Measurements from ENCODE around the gene ZNF91.

Gene ZNF91

DNA sequence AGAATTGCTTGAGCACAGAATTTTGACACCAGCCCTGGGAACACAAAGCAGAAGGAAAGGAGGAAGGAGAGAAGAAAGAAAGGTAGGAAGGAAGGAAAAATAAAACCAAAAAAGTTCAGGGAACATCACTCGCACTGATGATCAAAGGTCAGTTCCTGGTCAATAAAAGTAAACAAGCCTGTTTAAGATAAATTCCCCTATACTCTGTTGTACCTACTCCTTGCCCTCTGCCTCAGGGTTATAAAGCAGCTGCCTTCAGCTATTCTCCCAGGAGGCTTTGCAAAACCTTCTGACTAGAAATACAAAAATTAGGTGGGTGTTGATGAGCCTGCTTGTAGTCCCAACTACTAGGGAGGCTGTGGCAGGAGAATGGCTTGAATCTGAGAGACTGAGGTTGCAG lies 14.9 kb upstream of the ZNF91 start:
- Histone ChIP-seq H3K27ac (ENCODE audit: low read depth, low read length) (no peak overlapping the region), H3K36me3 (ENCODE audit: control insufficient read depth, insufficient read depth, low read length) (peaks cover 25% of the 10 kb centered on the region), H3K9me3 (ENCODE audit: control insufficient read depth, insufficient read depth, low read depth, low read length) (no peaks in the 10 kb centered on the region), H3K27me3 (ENCODE audit: control insufficient read depth, insufficient read depth, low read length) (no peaks in the 10 kb centered on the region), H3K4me1 (ENCODE audit: control insufficient read depth, insufficient read depth, low read length) (0 out of 2 replicates have a peak, but pooled peaks cover 7% of the 10 kb centered on the region), H3K4me3 (ENCODE audit: low read depth, low read length) (no peak overlapping the region), H3K9ac (ENCODE audit: low read length) (no peak overlapping the region)

DNA sequence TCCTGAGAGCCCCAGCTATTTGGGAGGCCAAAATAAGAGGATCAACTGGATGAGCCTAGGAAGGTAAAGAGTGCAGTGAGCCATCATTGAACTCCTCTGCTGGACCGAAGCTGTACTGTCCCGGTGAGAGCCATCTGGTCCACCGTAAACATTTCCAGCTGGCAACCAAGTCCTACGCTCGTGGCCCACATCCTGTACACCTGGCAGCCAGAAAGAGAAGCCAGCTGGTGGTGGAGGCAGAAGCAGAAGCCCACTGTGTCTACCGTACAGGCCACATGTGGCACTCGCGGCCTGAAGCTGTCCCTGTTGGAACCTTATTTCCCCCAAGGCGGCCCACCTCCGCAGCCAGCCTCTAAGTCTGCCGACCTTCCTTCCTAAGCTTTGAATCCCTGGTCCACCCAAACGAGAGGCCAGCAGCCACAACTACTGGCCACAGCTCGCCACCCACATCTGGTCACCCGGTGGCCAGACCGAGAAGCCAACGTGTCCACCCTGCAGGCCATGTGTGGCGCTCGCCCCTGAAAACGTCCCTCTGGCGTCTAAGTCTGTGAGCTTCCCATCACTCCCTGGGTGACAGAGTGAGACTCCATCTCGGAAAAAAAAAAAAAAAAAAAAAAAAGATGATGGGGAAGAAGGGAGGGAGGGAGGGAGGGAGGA lies 14.2 kb upstream of the ZNF91 start:
- H3K4me3 ChIP-seq (ENCODE audit: low read depth, low read length): no peak overlapping the region
- H3K27me3 ChIP-seq (ENCODE audit: control insufficient read depth, insufficient read depth, low read length): no peaks in the 10 kb centered on the region
- no peak overlapping the region for H3K27ac ChIP-seq (ENCODE audit: low read depth, low read length)
- H3K36me3 ChIP-seq (ENCODE audit: control insufficient read depth, insufficient read depth, low read length): peaks cover 31% of the 10 kb centered on the region
- no peak overlapping the region for H3K9ac ChIP-seq (ENCODE audit: low read length)
- 0 out of 2 replicates have a peak, but pooled peaks cover 4% of the 10 kb centered on the region for H3K4me1 ChIP-seq (ENCODE audit: control insufficient read depth, insufficient read depth, low read length)
- H3K9me3 ChIP-seq (ENCODE audit: control insufficient read depth, insufficient read depth, low read depth, low read length): no peaks in the 10 kb centered on the region

DNA sequence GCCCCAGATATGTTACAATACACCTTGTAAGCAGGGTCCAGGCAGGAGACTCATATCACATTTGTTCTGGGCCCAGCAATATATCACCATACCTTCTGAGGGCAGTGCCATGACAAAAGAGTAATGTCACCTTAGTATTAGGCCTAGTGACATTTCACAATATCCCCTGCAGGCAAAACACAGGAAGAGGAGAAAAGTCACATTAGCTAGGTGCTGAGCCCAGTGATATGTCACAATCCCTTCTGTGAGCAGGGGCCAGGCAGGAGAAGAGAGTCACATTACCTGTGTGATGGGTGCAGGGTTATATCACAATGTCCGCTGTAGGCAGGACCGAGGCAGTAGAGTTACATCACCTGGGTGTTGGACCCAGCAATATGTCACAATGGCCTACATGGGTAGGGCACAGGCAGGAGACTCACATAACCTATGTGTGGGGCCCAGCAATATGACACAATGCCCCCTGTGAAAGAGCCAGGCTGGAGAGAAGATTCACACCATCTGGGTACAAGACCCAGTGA lies 12.4 kb upstream of the ZNF91 start:
- Histone ChIP-seq H3K27me3 (ENCODE audit: control insufficient read depth, insufficient read depth, low read length) (no peaks in the 10 kb centered on the region), H3K9ac (ENCODE audit: low read length) (no peak overlapping the region), H3K4me3 (ENCODE audit: low read depth, low read length) (no peak overlapping the region), H3K4me1 (ENCODE audit: control insufficient read depth, insufficient read depth, low read length) (0 out of 2 replicates have a peak, but pooled peaks cover 4% of the 10 kb centered on the region), H3K36me3 (ENCODE audit: control insufficient read depth, insufficient read depth, low read length) (peaks cover 50% of the 10 kb centered on the region), H3K27ac (ENCODE audit: low read depth, low read length) (no peak overlapping the region), H3K9me3 (ENCODE audit: control insufficient read depth, insufficient read depth, low read depth, low read length) (no peaks in the 10 kb centered on the region)

DNA sequence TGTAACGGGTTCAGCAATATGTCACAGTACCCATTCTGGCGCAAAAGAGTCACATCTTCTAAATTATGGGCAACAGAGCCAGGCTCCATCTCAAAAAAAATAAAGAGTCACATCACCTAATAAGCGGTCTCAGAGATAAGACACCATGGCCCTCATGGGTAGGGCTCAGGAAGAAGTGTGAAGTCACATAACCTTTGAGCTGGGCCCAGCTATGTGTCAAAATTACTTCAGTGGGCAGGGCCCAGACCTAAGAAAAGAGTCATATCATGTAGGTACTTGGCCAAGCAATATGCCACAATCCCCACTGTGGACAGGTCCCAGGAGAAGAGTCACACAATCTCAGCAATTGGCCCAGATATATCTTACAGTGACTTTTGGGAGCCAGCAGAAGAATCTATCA lies 11.4 kb upstream of the ZNF91 start:
- H3K27ac ChIP-seq (ENCODE audit: low read depth, low read length): no peak overlapping the region
- H3K4me3 ChIP-seq (ENCODE audit: low read depth, low read length): no peak overlapping the region
- H3K36me3 ChIP-seq (ENCODE audit: control insufficient read depth, insufficient read depth, low read length): peaks cover 59% of the 10 kb centered on the region
- no peaks in the 10 kb centered on the region for H3K27me3 ChIP-seq (ENCODE audit: control insufficient read depth, insufficient read depth, low read length)
- H3K9ac ChIP-seq (ENCODE audit: low read length): no peak overlapping the region
- no peaks in the 10 kb centered on the region for H3K9me3 ChIP-seq (ENCODE audit: control insufficient read depth, insufficient read depth, low read depth, low read length)
- H3K4me1 ChIP-seq (ENCODE audit: control insufficient read depth, insufficient read depth, low read length): 0 out of 2 replicates have a peak, but pooled peaks cover 4% of the 10 kb centered on the region

DNA sequence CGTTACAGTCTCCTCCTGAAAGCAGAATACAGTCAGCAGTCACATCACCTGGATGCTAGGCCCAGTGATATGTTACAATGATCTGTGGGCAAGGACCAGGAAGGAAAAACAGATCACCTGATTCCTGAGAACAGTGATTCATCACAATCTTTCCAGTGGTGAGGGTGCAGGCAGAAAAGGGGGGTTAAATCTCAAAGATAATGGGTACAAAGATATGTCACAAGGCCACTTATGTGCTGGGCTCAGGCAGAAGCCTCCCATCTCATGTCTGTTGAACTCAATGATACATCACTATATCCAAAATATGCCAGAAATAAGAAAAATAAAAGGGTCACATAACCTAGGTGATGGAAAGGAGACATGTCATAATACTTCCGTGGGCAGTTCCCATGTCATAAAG lies 10.8 kb upstream of the ZNF91 start:
- Histone ChIP-seq H3K4me3 (ENCODE audit: low read depth, low read length) (no peak overlapping the region), H3K9ac (ENCODE audit: low read length) (no peak overlapping the region), H3K36me3 (ENCODE audit: control insufficient read depth, insufficient read depth, low read length) (peaks cover 66% of the 10 kb centered on the region), H3K4me1 (ENCODE audit: control insufficient read depth, insufficient read depth, low read length) (0 out of 2 replicates have a peak, but pooled peaks cover 4% of the 10 kb centered on the region), H3K27ac (ENCODE audit: low read depth, low read length) (no peak overlapping the region), H3K27me3 (ENCODE audit: control insufficient read depth, insufficient read depth, low read length) (no peaks in the 10 kb centered on the region), H3K9me3 (ENCODE audit: control insufficient read depth, insufficient read depth, low read depth, low read length) (no peaks in the 10 kb centered on the region)

DNA sequence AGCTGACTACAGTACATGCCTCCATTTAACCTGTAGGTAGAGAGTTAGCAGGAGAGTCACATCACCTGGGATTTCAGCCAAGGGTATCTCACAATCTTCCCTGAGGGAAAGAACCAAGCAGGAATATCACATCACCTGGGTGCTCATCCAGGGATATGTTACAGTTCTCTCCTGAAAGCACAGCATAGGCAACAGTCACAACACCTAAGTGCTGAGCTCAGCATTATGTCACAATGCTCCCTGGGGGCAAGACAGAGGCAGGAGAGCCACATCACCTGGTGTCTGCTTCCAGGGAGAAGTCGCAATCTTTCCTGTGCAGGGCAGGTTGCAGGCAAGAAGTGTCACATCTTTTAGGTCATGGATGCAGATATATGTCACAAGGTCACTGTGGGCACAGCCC lies 9.4 kb upstream of the ZNF91 start:
- Histone ChIP-seq H3K36me3 (ENCODE audit: control insufficient read depth, insufficient read depth, low read length) (peaks cover 79% of the 10 kb centered on the region), H3K27me3 (ENCODE audit: control insufficient read depth, insufficient read depth, low read length) (no peaks in the 10 kb centered on the region), H3K9ac (ENCODE audit: low read length) (no peak overlapping the region), H3K4me1 (ENCODE audit: control insufficient read depth, insufficient read depth, low read length) (no peaks in the 10 kb centered on the region), H3K4me3 (ENCODE audit: low read depth, low read length) (no peak overlapping the region), H3K27ac (ENCODE audit: low read depth, low read length) (no peak overlapping the region), H3K9me3 (ENCODE audit: control insufficient read depth, insufficient read depth, low read depth, low read length) (no peaks in the 10 kb centered on the region)

DNA sequence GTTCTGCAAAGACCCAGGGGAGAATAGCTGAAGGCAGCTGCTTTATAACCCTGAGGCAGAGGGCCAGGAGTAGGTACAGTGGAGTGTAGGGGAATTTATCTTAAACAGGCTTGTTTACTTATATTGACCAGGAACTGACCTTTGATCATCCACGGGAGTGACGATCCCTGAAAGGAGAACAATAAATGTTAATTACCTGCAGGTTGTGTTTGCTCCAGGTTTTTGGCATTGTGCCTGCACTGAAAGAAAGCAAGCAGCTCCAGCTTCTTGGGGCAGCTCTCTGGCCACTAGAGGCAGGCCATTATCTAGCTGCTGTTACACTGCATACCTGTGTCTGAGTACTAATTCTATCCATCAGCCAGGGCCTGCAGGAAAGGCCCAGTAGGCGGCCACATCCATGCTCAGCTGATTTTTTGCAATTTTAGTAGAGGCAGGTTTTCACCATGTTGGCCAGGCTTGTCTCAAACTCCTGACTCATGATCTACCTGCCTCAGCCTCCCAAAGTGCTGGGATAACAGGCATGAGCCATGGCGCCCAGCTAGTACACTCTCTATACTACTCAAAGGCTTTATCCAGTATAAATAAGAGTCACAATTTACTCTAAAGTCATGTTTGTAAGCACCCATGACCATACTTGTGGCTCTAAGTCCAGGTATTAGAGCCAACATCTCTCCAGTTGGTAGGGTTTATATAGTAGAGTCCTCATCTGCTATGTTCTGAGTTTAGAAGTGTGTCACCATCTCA lies 8.5 kb upstream of the ZNF91 start:
- H3K9me3 ChIP-seq (ENCODE audit: control insufficient read depth, insufficient read depth, low read depth, low read length): no peaks in the 10 kb centered on the region
- H3K4me3 ChIP-seq (ENCODE audit: low read depth, low read length): no peak overlapping the region
- H3K9ac ChIP-seq (ENCODE audit: low read length): no peak overlapping the region
- no peaks in the 10 kb centered on the region for H3K4me1 ChIP-seq (ENCODE audit: control insufficient read depth, insufficient read depth, low read length)
- no peak overlapping the region for H3K27ac ChIP-seq (ENCODE audit: low read depth, low read length)
- H3K36me3 ChIP-seq (ENCODE audit: control insufficient read depth, insufficient read depth, low read length): peaks cover 85% of the 10 kb centered on the region
- no peaks in the 10 kb centered on the region for H3K27me3 ChIP-seq (ENCODE audit: control insufficient read depth, insufficient read depth, low read length)

DNA sequence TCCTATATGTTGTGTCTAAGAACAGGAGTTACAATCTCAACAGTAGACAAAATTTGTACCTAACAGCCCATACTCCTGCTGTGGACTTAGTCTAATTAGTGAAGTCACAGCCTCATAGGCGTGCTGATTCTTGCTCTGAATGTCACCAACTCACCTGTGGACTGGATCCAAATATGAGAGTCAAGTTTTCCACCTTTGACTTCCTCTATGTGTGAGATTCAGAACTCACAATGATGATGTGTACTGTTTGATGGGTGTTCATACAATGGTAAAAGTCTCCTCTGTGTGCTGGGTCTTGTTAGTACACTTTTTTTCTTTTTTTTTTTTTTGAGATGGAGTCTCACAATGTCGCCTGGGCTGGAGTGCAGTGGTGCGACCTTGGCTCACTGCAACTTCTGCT lies 7.8 kb upstream of the ZNF91 start:
- Histone ChIP-seq H3K4me3 (ENCODE audit: low read depth, low read length) (no peak overlapping the region), H3K36me3 (ENCODE audit: control insufficient read depth, insufficient read depth, low read length) (peaks cover 86% of the 10 kb centered on the region), H3K27me3 (ENCODE audit: control insufficient read depth, insufficient read depth, low read length) (no peaks in the 10 kb centered on the region)

DNA sequence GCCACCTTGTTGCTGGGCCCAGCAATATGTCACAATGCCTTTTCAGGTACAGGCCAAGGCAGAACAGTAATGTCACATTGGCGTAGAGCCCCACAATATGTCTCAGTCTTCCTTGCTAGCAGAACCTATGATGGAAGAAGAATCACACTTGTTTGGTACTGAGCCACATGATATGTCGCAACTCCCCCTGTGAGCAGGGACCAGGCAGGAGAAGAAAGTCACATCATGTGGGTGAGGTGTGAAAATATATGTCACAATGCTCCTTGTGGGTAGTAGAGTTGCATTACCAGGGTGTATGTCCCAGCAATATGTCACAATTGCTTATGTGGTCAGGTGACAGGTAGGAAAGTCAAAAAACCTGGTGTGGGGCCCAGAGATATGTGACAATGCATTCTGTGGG lies 7.1 kb upstream of the ZNF91 start:
- Histone ChIP-seq H3K27me3 (ENCODE audit: control insufficient read depth, insufficient read depth, low read length) (no peaks in the 10 kb centered on the region), H3K9ac (ENCODE audit: low read length) (no peak overlapping the region), H3K4me3 (ENCODE audit: low read depth, low read length) (no peak overlapping the region), H3K4me1 (ENCODE audit: control insufficient read depth, insufficient read depth, low read length) (no peaks in the 10 kb centered on the region), H3K36me3 (ENCODE audit: control insufficient read depth, insufficient read depth, low read length) (peaks cover 80% of the 10 kb centered on the region), H3K9me3 (ENCODE audit: control insufficient read depth, insufficient read depth, low read depth, low read length) (no peaks in the 10 kb centered on the region), H3K27ac (ENCODE audit: low read depth, low read length) (no peak overlapping the region)

More for the DNA sequence above, 7.8 kb upstream of the ZNF91 start:
- H3K9me3 ChIP-seq (ENCODE audit: control insufficient read depth, insufficient read depth, low read depth, low read length): no peaks in the 10 kb centered on the region
- H3K9ac ChIP-seq (ENCODE audit: low read length): no peak overlapping the region
- no peak overlapping the region for H3K27ac ChIP-seq (ENCODE audit: low read depth, low read length)
- H3K4me1 ChIP-seq (ENCODE audit: control insufficient read depth, insufficient read depth, low read length): no peaks in the 10 kb centered on the region

DNA sequence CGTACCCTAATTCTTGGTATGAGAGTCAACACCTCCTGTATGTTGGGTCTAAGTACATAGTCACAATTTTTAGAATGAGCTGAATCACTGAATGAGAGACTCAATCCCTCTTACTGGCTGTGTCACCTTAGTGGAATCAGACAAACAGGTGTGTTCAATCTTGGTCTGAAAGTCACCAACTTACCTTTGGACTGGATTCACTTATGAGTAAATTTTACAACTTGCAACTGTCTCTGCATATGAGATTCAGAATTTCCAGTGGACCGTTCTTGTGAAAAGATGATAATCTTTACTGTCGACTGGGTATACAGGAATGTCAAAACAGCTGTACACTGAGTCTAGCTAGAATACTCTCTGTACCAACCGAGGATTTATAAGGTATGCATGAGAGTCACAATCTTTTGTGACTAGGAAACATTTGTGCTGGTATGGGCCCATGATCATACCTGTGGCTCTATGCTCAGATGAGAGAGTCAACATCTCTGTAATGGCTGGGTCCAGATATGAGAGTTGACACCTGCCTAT lies 5.9 kb upstream of the ZNF91 start:
- no peaks in the 10 kb centered on the region for H3K27me3 ChIP-seq (ENCODE audit: control insufficient read depth, insufficient read depth, low read length)

DNA sequence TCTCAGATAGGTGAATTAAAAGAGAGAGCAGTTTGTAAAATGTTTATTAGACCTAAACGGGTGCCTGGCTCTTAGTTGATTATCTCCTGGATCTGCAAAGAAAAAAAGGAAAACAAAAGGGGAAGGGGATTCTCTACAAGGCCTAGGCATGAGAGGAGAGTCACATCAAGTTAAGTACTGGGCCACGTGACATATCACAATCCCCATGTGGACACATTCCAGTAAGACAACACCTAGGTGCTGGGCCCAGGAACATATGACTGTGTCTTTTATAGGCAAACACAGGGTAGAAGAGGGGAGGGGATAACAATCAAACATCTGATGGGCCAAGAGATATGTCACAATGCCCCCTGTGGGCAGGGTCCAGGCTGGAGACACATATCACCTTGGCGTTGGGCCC lies 4.2 kb upstream of the ZNF91 start:
- H3K9ac ChIP-seq (ENCODE audit: low read length): no peak overlapping the region
- peaks cover 58% of the 10 kb centered on the region for H3K36me3 ChIP-seq (ENCODE audit: control insufficient read depth, insufficient read depth, low read length)
- no peaks in the 10 kb centered on the region for H3K4me1 ChIP-seq (ENCODE audit: control insufficient read depth, insufficient read depth, low read length)
- H3K27ac ChIP-seq (ENCODE audit: low read depth, low read length): no peak overlapping the region
- no peak overlapping the region for H3K4me3 ChIP-seq (ENCODE audit: low read depth, low read length)
- no peaks in the 10 kb centered on the region for H3K27me3 ChIP-seq (ENCODE audit: control insufficient read depth, insufficient read depth, low read length)
- H3K9me3 ChIP-seq (ENCODE audit: control insufficient read depth, insufficient read depth, low read depth, low read length): no peaks in the 10 kb centered on the region

More for the DNA sequence above, 5.9 kb upstream of the ZNF91 start:
- Histone ChIP-seq H3K4me1 (ENCODE audit: control insufficient read depth, insufficient read depth, low read length) (no peaks in the 10 kb centered on the region), H3K27ac (ENCODE audit: low read depth, low read length) (no peak overlapping the region), H3K9me3 (ENCODE audit: control insufficient read depth, insufficient read depth, low read depth, low read length) (no peaks in the 10 kb centered on the region), H3K36me3 (ENCODE audit: control insufficient read depth, insufficient read depth, low read length) (peaks cover 75% of the 10 kb centered on the region), H3K9ac (ENCODE audit: low read length) (no peak overlapping the region), H3K4me3 (ENCODE audit: low read depth, low read length) (no peak overlapping the region)

Data from HUES6 (cell line).